Measurements from ENCODE around the gene TUT4.

GRCh38 chr1:52476943-52477342, 75.9 kb downstream of the TUT4 start:
- TF ChIP-seq CTCF (IDR thresholded peaks at IDR 0.05; ENCODE audit: insufficient read depth, low read length, poor library complexity, severe bottlenecking) (no peak), EZH2phosphoT487 (conservative IDR thresholded peaks at IDR 0.05; ENCODE audit: low read length) (no peak)

Data from SU-DHL-6 (cell line).